ENCODE results near the gene MS4A6A.

- TF ChIP-seq, protein P1, sequence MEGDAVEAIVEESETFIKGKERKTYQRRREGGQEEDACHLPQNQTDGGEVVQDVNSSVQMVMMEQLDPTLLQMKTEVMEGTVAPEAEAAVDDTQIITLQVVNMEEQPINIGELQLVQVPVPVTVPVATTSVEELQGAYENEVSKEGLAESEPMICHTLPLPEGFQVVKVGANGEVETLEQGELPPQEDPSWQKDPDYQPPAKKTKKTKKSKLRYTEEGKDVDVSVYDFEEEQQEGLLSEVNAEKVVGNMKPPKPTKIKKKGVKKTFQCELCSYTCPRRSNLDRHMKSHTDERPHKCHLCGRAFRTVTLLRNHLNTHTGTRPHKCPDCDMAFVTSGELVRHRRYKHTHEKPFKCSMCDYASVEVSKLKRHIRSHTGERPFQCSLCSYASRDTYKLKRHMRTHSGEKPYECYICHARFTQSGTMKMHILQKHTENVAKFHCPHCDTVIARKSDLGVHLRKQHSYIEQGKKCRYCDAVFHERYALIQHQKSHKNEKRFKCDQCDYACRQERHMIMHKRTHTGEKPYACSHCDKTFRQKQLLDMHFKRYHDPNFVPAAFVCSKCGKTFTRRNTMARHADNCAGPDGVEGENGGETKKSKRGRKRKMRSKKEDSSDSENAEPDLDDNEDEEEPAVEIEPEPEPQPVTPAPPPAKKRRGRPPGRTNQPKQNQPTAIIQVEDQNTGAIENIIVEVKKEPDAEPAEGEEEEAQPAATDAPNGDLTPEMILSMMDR (conservative IDR thresholded peaks at IDR 0.05 in 1 of 2, IDR thresholded peaks at IDR 0.05 in 1 of 2; ENCODE audit: low read depth in 1 of 2, low read length in 2 of 2): no peak
- TF ChIP-seq EZH2 (IDR thresholded peaks at IDR 0.05; ENCODE audit: low read length, missing control alignments): no peak
These were observed 52.4 kb downstream of the MS4A6A start for GRCh38 chr11:60130496-60130895.
